Activated CD4-positive, alpha-beta T cell treated with anti-CD3 and anti-CD28 coated beads for 36 hours (primary cell): ENCODE data around the gene SKIC2. TPM values are rescaled to one million over a fixed set of nuclear protein-coding genes. Genes with fewer than 3 reads are reported as not detected.

Experiments used
- ATAC-seq: fragments of 200-7000 bp; cut with Tn5 transposase; one replicate; pipeline ENCODE4 v1.10.0; 2021; ENCODE audit warnings: mild to moderate bottlenecking, moderate library complexity
- CTCF ChIA-PET: fragments of 350-600 bp; sonication (Branson Sonifier 250); formaldehyde crosslinking; loops from one replicate; lab custom pipeline; 2021; ENCODE audit warnings: antibody characterized with exemption; lab: Charles Lee
- POLR2A ChIA-PET: fragments of 350-600 bp; sonication (Branson Sonifier 250); formaldehyde crosslinking; loops from one replicate; lab custom pipeline; 2021; ENCODE audit warnings: antibody characterized with exemption, inconsistent platforms; lab: Charles Lee
- DNase-seq: peaks from one replicate; pipeline ENCODE4 v3.0.0-alpha.2; 2020
- H3K27ac Mint-ChIP-seq: one replicate; pipeline ENCODE4 v1.8.0; 2021; ENCODE audit warnings: mixed read lengths
- H3K27me3 Mint-ChIP-seq: one replicate; pipeline ENCODE4 v1.8.0; 2021; ENCODE audit warnings: mixed read lengths
- H3K36me3 Mint-ChIP-seq: one replicate; pipeline ENCODE4 v1.8.0; 2021; ENCODE audit warnings: low read depth, mixed read lengths
- H3K4me1 Mint-ChIP-seq: one replicate; pipeline ENCODE4 v1.8.0; 2021; ENCODE audit warnings: mixed read lengths
- H3K4me3 Mint-ChIP-seq: one replicate; pipeline ENCODE4 v1.8.0; 2021; ENCODE audit warnings: mild to moderate bottlenecking, moderate library complexity, mixed read lengths
- H3K9me3 Mint-ChIP-seq: one replicate; pipeline ENCODE4 v1.8.0; 2021; ENCODE audit warnings: low read depth, mixed read lengths
- intact Hi-C, 2 experiments: fragments of 100-400 bp; cut with DNase I in 1 of 2; cut with micrococcal nuclease in 1 of 2; formaldehyde crosslinking; loops; one replicate each; pipeline versions ENCODE4 v1.14.2 to v1.15.1; 2022 to 2024; cut with DNase I, micrococcal nuclease
- total RNA-seq, 2 experiments: library from RNA; stranded (reverse); gene quantifications; one replicate each; pipeline ENCODE4 v1.2.3, GENCODE V29; 2021

Gene SKIC2
- total RNA-seq, 2 experiments from 2014 or later, result 90.2 to 104 TPM

GRCh38 chr6:31946370-31946885 lies 12.5 kb upstream of the SKIC2 start:
- intact Hi-C loops, result loop anchor here in 1 of 2 experiments (10.0 kb wide), 1 partner anchor 118 kb away; no protein-coding TSS in a partner anchor
- ATAC-seq, result no peak
- Mint-ChIP-seq H3K4me1 (peaks cover 8% of the 10 kb centered on the region), H3K27ac (no peak overlapping the region), H3K9me3 (no peaks in the 10 kb centered on the region), H3K36me3 (no peaks in the 10 kb centered on the region), H3K4me3 (no peak overlapping the region), H3K27me3 (peaks cover 7% of the 10 kb centered on the region)
- ChIA-PET POLR2A (no interaction called here), CTCF (interaction anchor here (0.7 to 0.8 kb wide), 2 partner anchors 171 to 564 kb away, joined by 3 read pairs; no protein-coding TSS in a partner anchor)
- no peak for DNase-seq

DNA sequence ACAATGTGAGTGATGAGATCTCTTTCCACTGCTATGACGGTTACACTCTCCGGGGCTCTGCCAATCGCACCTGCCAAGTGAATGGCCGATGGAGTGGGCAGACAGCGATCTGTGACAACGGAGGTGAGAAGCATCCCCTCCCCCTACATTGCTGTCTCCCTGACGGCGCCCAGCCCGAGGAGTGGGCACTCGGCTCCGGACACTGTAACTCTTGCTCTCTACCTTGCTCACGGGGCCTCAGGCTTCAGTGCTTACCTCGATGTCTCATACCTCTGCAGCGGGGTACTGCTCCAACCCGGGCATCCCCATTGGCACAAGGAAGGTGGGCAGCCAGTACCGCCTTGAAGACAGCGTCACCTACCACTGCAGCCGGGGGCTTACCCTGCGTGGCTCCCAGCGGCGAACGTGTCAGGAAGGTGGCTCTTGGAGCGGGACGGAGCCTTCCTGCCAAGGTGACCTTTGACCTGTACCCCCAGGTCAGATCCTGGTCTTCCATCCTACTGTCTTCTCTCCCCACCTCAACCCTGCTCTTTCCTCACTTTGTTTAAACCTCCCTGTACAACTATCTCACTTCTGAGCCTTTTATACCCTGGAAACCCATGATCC lies 11.8 kb upstream of the SKIC2 start:
- ATAC-seq (no peak), DNase-seq (no peak)
- Mint-ChIP-seq H3K27ac (no peak overlapping the region), H3K4me3 (no peak overlapping the region), H3K27me3 (peaks cover 5% of the 10 kb centered on the region), H3K36me3 (no peaks in the 10 kb centered on the region), H3K9me3 (no peaks in the 10 kb centered on the region), H3K4me1 (peaks cover 8% of the 10 kb centered on the region)
- intact Hi-C loops, result loop anchor here in 1 of 2 experiments (10.0 kb wide), 1 partner anchor 118 kb away; no protein-coding TSS in a partner anchor
- POLR2A ChIA-PET, result no interaction called here
- CTCF ChIA-PET, result no interaction called here

GRCh38 chr6:31947864-31948263 lies 11.1 kb upstream of the SKIC2 start:
- DNase-seq, result no peak
- Mint-ChIP-seq H3K4me3 (no peak overlapping the region), H3K27ac (no peak overlapping the region), H3K4me1 (peaks cover 8% of the 10 kb centered on the region), H3K27me3 (no peaks in the 10 kb centered on the region), H3K36me3 (peaks cover 3% of the 10 kb centered on the region), H3K9me3 (no peaks in the 10 kb centered on the region)
- POLR2A ChIA-PET, result no interaction called here
- intact Hi-C loops, result loop anchor here in 1 of 2 experiments (10.0 kb wide), 1 partner anchor 117 kb away; no protein-coding TSS in a partner anchor
- CTCF ChIA-PET, result interaction anchor here (1.0 kb wide), 1 partner anchor 30 kb away, joined by 6 read pairs; no protein-coding TSS in a partner anchor
- no peak for ATAC-seq

GRCh38 chr6:31948306-31948705 lies 10.7 kb upstream of the SKIC2 start:
- CTCF ChIA-PET, result interaction anchor here (1.0 kb wide), 1 partner anchor 30 kb away, joined by 6 read pairs; no protein-coding TSS in a partner anchor
- H3K36me3 Mint-ChIP-seq, result peaks cover 6% of the 10 kb centered on the region
- intact Hi-C loops, result loop anchor here in 1 of 2 experiments (10.0 kb wide), 1 partner anchor 116 kb away; no protein-coding TSS in a partner anchor
- ATAC-seq (no peak), DNase-seq (no peak)
- no peaks in the 10 kb centered on the region for H3K9me3 Mint-ChIP-seq
- H3K4me3 Mint-ChIP-seq, result no peak overlapping the region
- H3K4me1 Mint-ChIP-seq, result peaks cover 8% of the 10 kb centered on the region
- POLR2A ChIA-PET, result no interaction called here
- H3K27ac Mint-ChIP-seq, result no peak overlapping the region
- no peaks in the 10 kb centered on the region for H3K27me3 Mint-ChIP-seq

DNA sequence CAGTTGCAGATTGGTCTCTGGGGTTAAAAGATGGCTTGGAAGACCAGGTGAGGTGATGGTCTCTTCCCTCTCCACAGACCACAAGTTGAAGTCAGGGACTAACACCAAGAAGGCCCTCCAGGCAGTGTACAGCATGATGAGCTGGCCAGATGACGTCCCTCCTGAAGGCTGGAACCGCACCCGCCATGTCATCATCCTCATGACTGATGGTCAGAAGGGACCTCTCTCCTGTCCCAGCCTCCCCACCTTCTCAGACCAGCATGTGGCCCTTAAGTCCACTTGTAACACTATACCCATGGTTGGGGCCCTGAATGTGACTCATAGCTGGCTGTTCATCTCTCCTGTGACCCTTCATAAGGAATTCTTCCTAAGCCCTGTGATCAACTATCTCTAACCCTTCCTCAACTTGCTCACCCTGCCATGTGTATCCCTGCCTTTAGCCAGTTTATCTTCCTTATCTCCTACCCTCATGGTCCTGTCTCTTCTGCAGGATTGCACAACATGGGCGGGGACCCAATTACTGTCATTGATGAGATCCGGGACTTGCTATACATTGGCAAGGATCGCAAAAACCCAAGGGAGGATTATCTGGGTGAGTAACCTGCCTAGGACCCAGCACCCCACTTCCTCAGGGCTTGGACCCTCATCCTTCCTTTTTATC lies 10.1 kb upstream of the SKIC2 start:
- CTCF ChIA-PET, result interaction anchor here (1.0 kb wide), 1 partner anchor 31 kb away, joined by 6 read pairs; no protein-coding TSS in a partner anchor
- no peak overlapping the region for H3K4me3 Mint-ChIP-seq
- ATAC-seq (no peak), DNase-seq (no peak)
- peaks cover 12% of the 10 kb centered on the region for H3K36me3 Mint-ChIP-seq
- intact Hi-C loops, result loop anchor here in 1 of 2 experiments (10.0 kb wide), 1 partner anchor 116 kb away; no protein-coding TSS in a partner anchor
- POLR2A ChIA-PET, result no interaction called here
- no peaks in the 10 kb centered on the region for H3K9me3 Mint-ChIP-seq
- H3K27ac Mint-ChIP-seq, result no peak overlapping the region
- H3K4me1 Mint-ChIP-seq, result peaks cover 8% of the 10 kb centered on the region
- H3K27me3 Mint-ChIP-seq, result no peaks in the 10 kb centered on the region

- H3K4me3 Mint-ChIP-seq, result no peak overlapping the region
- intact Hi-C loops, result loop anchor here (5.0 to 10.0 kb wide), 3 partner anchors 48 to 265 kb away; partner anchors contain the start of genes LY6G5C (in 1 of the 2) and ZBTB12 (in 1 of the 2)
- CTCF ChIA-PET, result interaction anchor here (1.3 kb wide), 1 partner anchor 60 kb away, joined by 3 read pairs; no protein-coding TSS in a partner anchor
- no peaks in the 10 kb centered on the region for H3K9me3 Mint-ChIP-seq
- POLR2A ChIA-PET, result no interaction called here
- no peak for ATAC-seq
- H3K36me3 Mint-ChIP-seq, result peaks cover 22% of the 10 kb centered on the region
- peaks cover 8% of the 10 kb centered on the region for H3K4me1 Mint-ChIP-seq
- H3K27ac Mint-ChIP-seq, result no peak overlapping the region
- DNase-seq, result no peak
- H3K27me3 Mint-ChIP-seq, result no peaks in the 10 kb centered on the region
Observed at GRCh38 chr6:31949926-31950548, 8.9 kb upstream of the SKIC2 start.

- intact Hi-C loops, result loop anchor here in 1 of 2 experiments (5.0 to 10.0 kb wide), 2 partner anchors 50 to 267 kb away; partner anchors contain the start of genes LY6G5C and ZBTB12
- Mint-ChIP-seq H3K4me3 (no peak overlapping the region), H3K36me3 (peaks cover 29% of the 10 kb centered on the region), H3K27ac (peak overlapping the region; percentile 3), H3K9me3 (no peaks in the 10 kb centered on the region), H3K4me1 (peaks cover 2% of the 10 kb centered on the region), H3K27me3 (no peaks in the 10 kb centered on the region)
- ChIA-PET CTCF (interaction anchor here (0.5 to 2.3 kb wide), 20 partner anchors 9 to 1032 kb away, joined by 3 to 18 read pairs (median 4); partner anchors contain the start of gene NEU1), POLR2A (interaction anchor here (0.6 kb wide), 1 partner anchor 418 kb away, joined by 3 read pairs; no protein-coding TSS in a partner anchor)
- DNase-seq (peak; percentile 69), ATAC-seq (peak; percentile 64)
Observed at GRCh38 chr6:31952140-31952805, 6.7 kb upstream of the SKIC2 start.

DNA sequence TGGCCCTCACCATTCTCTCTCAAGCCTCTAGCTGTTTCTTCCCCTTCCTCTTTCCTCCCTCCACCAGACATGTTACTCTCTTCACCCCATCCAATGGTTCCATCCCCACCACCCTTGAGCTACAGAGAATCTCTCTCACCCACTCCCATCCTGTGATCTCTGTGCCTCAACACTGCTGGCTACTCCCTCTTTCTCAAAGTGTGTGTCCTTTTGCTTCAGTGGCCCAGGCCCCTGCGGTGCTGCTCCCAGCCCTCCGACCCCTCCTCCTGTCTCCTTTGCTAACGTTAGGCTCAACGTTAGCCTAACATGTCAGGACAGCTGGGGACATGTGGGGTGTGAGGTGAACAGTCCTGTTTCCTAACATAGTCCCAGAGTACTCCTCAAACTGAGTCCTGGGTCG lies 6.1 kb upstream of the SKIC2 start:
- CTCF ChIA-PET, result interaction anchor here (0.8 to 2.3 kb wide), 17 partner anchors 9 to 239 kb away, joined by 3 to 18 read pairs (median 4); partner anchors contain the start of gene NEU1
- POLR2A ChIA-PET, result no interaction called here
- H3K4me3 Mint-ChIP-seq, result no peak overlapping the region
- H3K27me3 Mint-ChIP-seq, result no peaks in the 10 kb centered on the region
- H3K36me3 Mint-ChIP-seq, result peaks cover 33% of the 10 kb centered on the region
- DNase-seq (no peak), ATAC-seq (no peak)
- H3K4me1 Mint-ChIP-seq, result peaks cover 8% of the 10 kb centered on the region
- intact Hi-C loops, result loop anchor here in 1 of 2 experiments (5.0 to 10.0 kb wide), 2 partner anchors 51 to 268 kb away; partner anchors contain the start of genes LY6G5C and ZBTB12
- peak overlapping the region; percentile 3 for H3K27ac Mint-ChIP-seq
- no peaks in the 10 kb centered on the region for H3K9me3 Mint-ChIP-seq

GRCh38 chr6:31954511-31954910 lies 4.5 kb upstream of the SKIC2 start:
- Mint-ChIP-seq H3K36me3 (peaks cover 35% of the 10 kb centered on the region), H3K27ac (no peak overlapping the region), H3K27me3 (no peaks in the 10 kb centered on the region), H3K4me3 (no peak overlapping the region), H3K4me1 (peaks cover 15% of the 10 kb centered on the region), H3K9me3 (no peaks in the 10 kb centered on the region)
- intact Hi-C loops, result loop anchor here in 1 of 2 experiments (5.0 to 10.0 kb wide), 2 partner anchors 52 to 270 kb away; partner anchors contain the start of genes LY6G5C and ZBTB12
- ChIA-PET POLR2A (no interaction called here), CTCF (no interaction called here)
- ATAC-seq (no peak), DNase-seq (no peak)

GRCh38 chr6:31956796-31957195 lies 2.2 kb upstream of the SKIC2 start:
- CTCF ChIA-PET, result no interaction called here
- intact Hi-C loops, result loop anchor here (5.0 to 10.0 kb wide), 2 partner anchors 272 to 274 kb away; partner anchors contain the start of gene LY6G5C (in 2 of the 2)
- no peaks in the 10 kb centered on the region for H3K27me3 Mint-ChIP-seq
- ATAC-seq (no peak), DNase-seq (no peak)
- POLR2A ChIA-PET, result interaction anchor here (0.6 kb wide), 1 partner anchor 59 kb away, joined by 3 read pairs; no protein-coding TSS in a partner anchor
- peak overlapping the region; percentile 95 for H3K4me3 Mint-ChIP-seq
- no peak overlapping the region for H3K27ac Mint-ChIP-seq
- H3K9me3 Mint-ChIP-seq, result no peaks in the 10 kb centered on the region
- H3K4me1 Mint-ChIP-seq, result peaks cover 31% of the 10 kb centered on the region
- peaks cover 56% of the 10 kb centered on the region for H3K36me3 Mint-ChIP-seq
